ENCODE measurements around the gene SPATA7. TPM values are rescaled to one million over a fixed set of nuclear protein-coding genes. Genes with fewer than 3 reads are reported as not detected.
"Not testable (repeated sequence)": the region's sequence is repeated elsewhere in the genome, so short reads cannot be mapped to it uniquely, and the experiment has no call there.

SPATA7 gene
- total RNA-seq, 1 donor from 2014 or later: 6.5 TPM

- TF ChIP-seq CTCF (IDR thresholded peaks at IDR 0.05; ENCODE audit: insufficient read depth, low read depth, low read length): peak; percentile 19
- no peak for TF ChIP-seq EZH2 (IDR thresholded peaks at IDR 0.05; ENCODE audit: insufficient read depth, low read length)
- Histone ChIP-seq H4K20me1 (ENCODE audit: insufficient read depth, low read length) (no peaks in the 10 kb centered on the region), H2AFZ (ENCODE audit: low read depth, low read length) (no peak overlapping the region), H3K27ac (ENCODE audit: low read depth, low read length) (no peak overlapping the region), H3K36me3 (ENCODE audit: insufficient read depth, low read length) (no peaks in the 10 kb centered on the region), H3K9me3 (ENCODE audit: insufficient read depth, low read depth, low read length) (no peaks in the 10 kb centered on the region), H3K79me2 (ENCODE audit: insufficient read depth, low read length) (no peaks in the 10 kb centered on the region), H3K4me1 (ENCODE audit: insufficient read depth, low read length) (no peaks in the 10 kb centered on the region), H3K9ac (ENCODE audit: low read length) (no peak overlapping the region), H3K4me3 (ENCODE audit: insufficient read depth, low read depth, low read length) (no peak overlapping the region), H3K27me3 (ENCODE audit: insufficient read depth, low read length) (peaks cover 2% of the 10 kb centered on the region), H3K4me2 (ENCODE audit: low read length) (no peak overlapping the region)
- DNase-seq (ENCODE audit: low read depth) (peak; percentile 2), FAIRE-seq (no peak)
- H3K9me3 Mint-ChIP-seq (ENCODE audit: unreplicated experiment): no peaks in the 10 kb centered on the region
- H3K4me3 Mint-ChIP-seq (ENCODE audit: unreplicated experiment): no peak overlapping the region
- no peaks in the 10 kb centered on the region for H3K4me1 Mint-ChIP-seq (ENCODE audit: low read depth, unreplicated experiment)
- no peaks in the 10 kb centered on the region for H3K36me3 Mint-ChIP-seq (ENCODE audit: low read depth, unreplicated experiment)
- H3K27me3 Mint-ChIP-seq (ENCODE audit: low read depth, unreplicated experiment): peaks cover 9% of the 10 kb centered on the region
- no peak overlapping the region for H3K27ac Mint-ChIP-seq (ENCODE audit: unreplicated experiment)
Observed at GRCh38 chr14:88380405-88380804, 5.1 kb upstream of the SPATA7 start.

GRCh38 chr14:88381634-88382033 lies 3.8 kb upstream of the SPATA7 start:
- FAIRE-seq; H3K4me1 ChIP-seq (ENCODE audit: insufficient read depth, low read length); H3K4me3 ChIP-seq (ENCODE audit: insufficient read depth, low read depth, low read length); H3K36me3 Mint-ChIP-seq (ENCODE audit: low read depth, unreplicated experiment); H3K9me3 ChIP-seq (ENCODE audit: insufficient read depth, low read depth, low read length); H3K4me1 Mint-ChIP-seq (ENCODE audit: low read depth, unreplicated experiment); DNase-seq (ENCODE audit: low read depth); H3K27me3 ChIP-seq (ENCODE audit: insufficient read depth, low read length); H3K27me3 Mint-ChIP-seq (ENCODE audit: low read depth, unreplicated experiment); H3K9me3 Mint-ChIP-seq (ENCODE audit: unreplicated experiment); H2AFZ ChIP-seq (ENCODE audit: low read depth, low read length); H3K36me3 ChIP-seq (ENCODE audit: insufficient read depth, low read length); H3K27ac ChIP-seq (ENCODE audit: low read depth, low read length); H4K20me1 ChIP-seq (ENCODE audit: insufficient read depth, low read length); H3K4me2 ChIP-seq (ENCODE audit: low read length); H3K27ac Mint-ChIP-seq (ENCODE audit: unreplicated experiment); H3K9ac ChIP-seq (ENCODE audit: low read length); H3K4me3 Mint-ChIP-seq (ENCODE audit: unreplicated experiment); H3K79me2 ChIP-seq (ENCODE audit: insufficient read depth, low read length): not testable (repeated sequence)

- Mint-ChIP-seq H3K27me3 (ENCODE audit: low read depth, unreplicated experiment) (peaks cover 9% of the 10 kb centered on the region), H3K9me3 (ENCODE audit: unreplicated experiment) (no peaks in the 10 kb centered on the region), H3K4me1 (ENCODE audit: low read depth, unreplicated experiment) (peaks cover 3% of the 10 kb centered on the region), H3K27ac (ENCODE audit: unreplicated experiment) (no peak overlapping the region), H3K4me3 (ENCODE audit: unreplicated experiment) (peak overlapping the region; percentile 96), H3K36me3 (ENCODE audit: low read depth, unreplicated experiment) (no peaks in the 10 kb centered on the region)
- H3K36me3 ChIP-seq (ENCODE audit: insufficient read depth, low read length): no peaks in the 10 kb centered on the region
- no peaks in the 10 kb centered on the region for H3K9me3 ChIP-seq (ENCODE audit: insufficient read depth, low read depth, low read length)
- peak overlapping the region; percentile 94 for H3K4me2 ChIP-seq (ENCODE audit: low read length)
- no peaks in the 10 kb centered on the region for H3K79me2 ChIP-seq (ENCODE audit: insufficient read depth, low read length)
- peak overlapping the region; percentile 92 for H3K9ac ChIP-seq (ENCODE audit: low read length)
- DNase-seq (ENCODE audit: low read depth) (no peak), FAIRE-seq (no peak)
- peak overlapping the region; percentile 100 for H2AFZ ChIP-seq (ENCODE audit: low read depth, low read length)
- peak overlapping the region; percentile 99 for H3K4me3 ChIP-seq (ENCODE audit: insufficient read depth, low read depth, low read length)
- H4K20me1 ChIP-seq (ENCODE audit: insufficient read depth, low read length): no peaks in the 10 kb centered on the region
- peaks cover 4% of the 10 kb centered on the region for H3K4me1 ChIP-seq (ENCODE audit: insufficient read depth, low read length)
- H3K27me3 ChIP-seq (ENCODE audit: insufficient read depth, low read length): peaks cover 2% of the 10 kb centered on the region
- peak overlapping the region; percentile 83 for H3K27ac ChIP-seq (ENCODE audit: low read depth, low read length)
- TF ChIP-seq EZH2 (IDR thresholded peaks at IDR 0.05; ENCODE audit: insufficient read depth, low read length) (no peak), CTCF (IDR thresholded peaks at IDR 0.05; ENCODE audit: insufficient read depth, low read depth, low read length) (no peak)
Observed at GRCh38 chr14:88384718-88385117, 739 bp upstream of the SPATA7 start.

Data from astrocyte (in vitro differentiated cells and primary cell).